MCF 10A (cell line): ENCODE data around the gene TEX30. TPM values are rescaled to one million over a fixed set of nuclear protein-coding genes. Genes with fewer than 3 reads are reported as not detected.

Experiments used
- BruUV-seq: library from RNA; stranded (reverse); fragments of 400-500 nt; replicated peaks from 2 replicates; lab custom pipeline; 2021; lab: Mats Ljungman, UMichigan
- CTCF ChIA-PET: fragments of 300-600 bp; sonication (Branson Sonifier 250); formaldehyde crosslinking; extraction: SDS; loops from one replicate; lab custom pipeline; 2021; ENCODE audit warnings: antibody characterized with exemption, inconsistent platforms; lab: Yijun Ruan, JAX
- POLR2A ChIA-PET: fragments of 300-600, 350-650 bp; sonication (Branson Sonifier 250); formaldehyde crosslinking; extraction: SDS; loops from one replicate; lab custom pipeline; 2020; ENCODE audit warnings: antibody characterized with exemption, inconsistent platforms; lab: Yijun Ruan, JAX
- DNase-seq: peaks from one replicate; pipeline ENCODE4 v3.0.0-alpha.2; 2018; ENCODE audit not compliant: unreplicated experiment
- H3K27ac Mint-ChIP-seq: one replicate; pipeline ENCODE4 v1.8.0; 2022; ENCODE audit warnings: mild to moderate bottlenecking, low read depth, mixed read lengths; ENCODE audit not compliant: unreplicated experiment
- H3K27me3 Mint-ChIP-seq: one replicate; pipeline ENCODE4 v1.8.0; 2022; ENCODE audit warnings: mixed read lengths; ENCODE audit not compliant: insufficient read depth, unreplicated experiment
- H3K36me3 Mint-ChIP-seq: one replicate; pipeline ENCODE4 v1.8.0; 2022; ENCODE audit warnings: mild to moderate bottlenecking, moderate library complexity, mixed read lengths; ENCODE audit not compliant: insufficient read depth, unreplicated experiment
- H3K4me1 Mint-ChIP-seq: one replicate; pipeline ENCODE4 v1.8.0; 2022; ENCODE audit warnings: mixed read lengths; ENCODE audit not compliant: insufficient read depth, unreplicated experiment
- H3K4me3 Mint-ChIP-seq: one replicate; pipeline ENCODE4 v1.8.0; 2022; ENCODE audit warnings: mild to moderate bottlenecking, moderate library complexity, mixed read lengths; ENCODE audit not compliant: unreplicated experiment
- H3K9me3 Mint-ChIP-seq: one replicate; pipeline ENCODE4 v1.8.0; 2022; ENCODE audit warnings: mixed read lengths; ENCODE audit not compliant: unreplicated experiment
- CTCF ChIP-seq: fragments of 200-600 bp; IDR thresholded peaks from one replicate; pipeline ENCODE4 v1.8.0; 2022; ENCODE audit warnings: antibody characterized with exemption, mild to moderate bottlenecking; ENCODE audit not compliant: unreplicated experiment
- intact Hi-C: fragments of 100-400 bp; cut with micrococcal nuclease; formaldehyde crosslinking; loops from 2 replicates; pipeline ENCODE4 v1.14.1; 2022
- total RNA-seq: library from RNA; stranded (reverse); gene quantifications from 2 replicates; pipeline ENCODE4 v1.2.3, GENCODE V29; 2022

Gene TEX30
- total RNA-seq, 1 experiment from 2014 or later = 14.2 TPM

- no TSS peak for BruUV-seq
- no peak for TF ChIP-seq CTCF
- Mint-ChIP-seq H3K4me1 (peaks cover 18% of the 10 kb centered on the region), H3K9me3 (no peaks in the 10 kb centered on the region), H3K27me3 (no peaks in the 10 kb centered on the region), H3K36me3 (peaks cover 5% of the 10 kb centered on the region), H3K4me3 (no peak overlapping the region), H3K27ac (no peak overlapping the region)
- intact Hi-C loops = loop anchor here (1.0 to 2.0 kb wide), 2 partner anchors 44 to 189 kb away; no protein-coding TSS in a partner anchor
- no peak for DNase-seq
- POLR2A ChIA-PET = interaction anchor here (0.6 to 3.2 kb wide), 6 partner anchors 29 to 175 kb away, joined by 3 to 15 read pairs (median 4); partner anchors contain the start of genes ERCC5 and TPP2
- CTCF ChIA-PET = interaction anchor here (0.6 to 3.3 kb wide), 10 partner anchors 31 to 189 kb away, joined by 3 to 17 read pairs (median 5); partner anchors contain the start of gene TPP2
Observed at GRCh38 chr13:102768909-102769308, 4.7 kb downstream of the TEX30 start.

- DNase-seq = no peak
- intact Hi-C loops = no loop called here
- Mint-ChIP-seq H3K4me1 (no peaks in the 10 kb centered on the region), H3K27me3 (no peaks in the 10 kb centered on the region), H3K4me3 (no peak overlapping the region), H3K27ac (no peak overlapping the region), H3K36me3 (peaks cover 5% of the 10 kb centered on the region), H3K9me3 (no peaks in the 10 kb centered on the region)
- POLR2A ChIA-PET = no interaction called here
- no peak for TF ChIP-seq CTCF
- CTCF ChIA-PET = interaction anchor here (1.1 kb wide), 1 partner anchor 182 kb away, joined by 3 read pairs; no protein-coding TSS in a partner anchor
- no TSS peak for BruUV-seq
Observed at GRCh38 chr13:102763741-102764140, 9.8 kb downstream of the TEX30 start.

GRCh38 chr13:102761071-102761470, 12.5 kb downstream of the TEX30 start:
- intact Hi-C loops = no loop called here
- no peak for DNase-seq
- POLR2A ChIA-PET = no interaction called here
- Mint-ChIP-seq H3K4me3 (no peak overlapping the region), H3K9me3 (no peaks in the 10 kb centered on the region), H3K36me3 (no peaks in the 10 kb centered on the region), H3K27ac (no peak overlapping the region), H3K4me1 (no peaks in the 10 kb centered on the region), H3K27me3 (no peaks in the 10 kb centered on the region)
- no TSS peak for BruUV-seq
- CTCF ChIA-PET = no interaction called here
- no peak for TF ChIP-seq CTCF

- Mint-ChIP-seq H3K4me3 (no peak overlapping the region), H3K9me3 (no peaks in the 10 kb centered on the region), H3K27me3 (no peaks in the 10 kb centered on the region), H3K36me3 (no peaks in the 10 kb centered on the region), H3K4me1 (no peaks in the 10 kb centered on the region), H3K27ac (no peak overlapping the region)
- intact Hi-C loops = no loop called here
- ChIA-PET CTCF (no interaction called here), POLR2A (interaction anchor here (0.6 kb wide), 1 partner anchor 1688 kb away, joined by 3 read pairs; no protein-coding TSS in a partner anchor)
- no peak for DNase-seq
- no TSS peak for BruUV-seq
- TF ChIP-seq CTCF = no peak
Observed at GRCh38 chr13:102758842-102759241, 14.7 kb downstream of the TEX30 start.
